ENCODE results near the gene ATXN7L1. TPM values are rescaled to one million over a fixed set of nuclear protein-coding genes. Genes with fewer than 3 reads are reported as not detected.
A peak's percentile ranks its signal among the peaks of the same experiment; 100 is the strongest.

The ATXN7L1 gene
- total and polyA plus RNA-seq, 8 donors, result 13.0 to 15.5 (median 13.8) TPM

GRCh38 chr7:105776986-105777910 is 99.2 kb downstream of the ATXN7L1 start:
- intact Hi-C loops (cut with DNase I), result no loop called here
- Histone ChIP-seq H3K4me3 (no peak overlapping the region), H3K36me3 (no peaks in the 10 kb centered on the region), H3K27me3 (no peaks in the 10 kb centered on the region), H3K27ac (no peak overlapping the region), H3K9me3 (no peaks in the 10 kb centered on the region), H3K4me1 (no peaks in the 10 kb centered on the region)
- TF ChIP-seq, protein P1, sequence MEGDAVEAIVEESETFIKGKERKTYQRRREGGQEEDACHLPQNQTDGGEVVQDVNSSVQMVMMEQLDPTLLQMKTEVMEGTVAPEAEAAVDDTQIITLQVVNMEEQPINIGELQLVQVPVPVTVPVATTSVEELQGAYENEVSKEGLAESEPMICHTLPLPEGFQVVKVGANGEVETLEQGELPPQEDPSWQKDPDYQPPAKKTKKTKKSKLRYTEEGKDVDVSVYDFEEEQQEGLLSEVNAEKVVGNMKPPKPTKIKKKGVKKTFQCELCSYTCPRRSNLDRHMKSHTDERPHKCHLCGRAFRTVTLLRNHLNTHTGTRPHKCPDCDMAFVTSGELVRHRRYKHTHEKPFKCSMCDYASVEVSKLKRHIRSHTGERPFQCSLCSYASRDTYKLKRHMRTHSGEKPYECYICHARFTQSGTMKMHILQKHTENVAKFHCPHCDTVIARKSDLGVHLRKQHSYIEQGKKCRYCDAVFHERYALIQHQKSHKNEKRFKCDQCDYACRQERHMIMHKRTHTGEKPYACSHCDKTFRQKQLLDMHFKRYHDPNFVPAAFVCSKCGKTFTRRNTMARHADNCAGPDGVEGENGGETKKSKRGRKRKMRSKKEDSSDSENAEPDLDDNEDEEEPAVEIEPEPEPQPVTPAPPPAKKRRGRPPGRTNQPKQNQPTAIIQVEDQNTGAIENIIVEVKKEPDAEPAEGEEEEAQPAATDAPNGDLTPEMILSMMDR (IDR thresholded peaks at IDR 0.05), result no peak
- no peak for DNase-seq
- no peak for ATAC-seq

GRCh38 chr7:105776068-105776790 is 100.2 kb downstream of the ATXN7L1 start:
- DNase-seq (peak in 1 of 4 donors; percentile 69), ATAC-seq (peak; percentile 90)
- TF ChIP-seq, protein P1 (IDR thresholded peaks at IDR 0.05), result no peak
- H3K36me3 ChIP-seq, result no peaks in the 10 kb centered on the region
- no peaks in the 10 kb centered on the region for H3K27me3 ChIP-seq
- H3K9me3 ChIP-seq, result no peaks in the 10 kb centered on the region
- no peak overlapping the region for H3K4me3 ChIP-seq
- no peaks in the 10 kb centered on the region for H3K4me1 ChIP-seq
- intact Hi-C loops (cut with DNase I), result no loop called here
- H3K27ac ChIP-seq, result no peak overlapping the region

DNA sequence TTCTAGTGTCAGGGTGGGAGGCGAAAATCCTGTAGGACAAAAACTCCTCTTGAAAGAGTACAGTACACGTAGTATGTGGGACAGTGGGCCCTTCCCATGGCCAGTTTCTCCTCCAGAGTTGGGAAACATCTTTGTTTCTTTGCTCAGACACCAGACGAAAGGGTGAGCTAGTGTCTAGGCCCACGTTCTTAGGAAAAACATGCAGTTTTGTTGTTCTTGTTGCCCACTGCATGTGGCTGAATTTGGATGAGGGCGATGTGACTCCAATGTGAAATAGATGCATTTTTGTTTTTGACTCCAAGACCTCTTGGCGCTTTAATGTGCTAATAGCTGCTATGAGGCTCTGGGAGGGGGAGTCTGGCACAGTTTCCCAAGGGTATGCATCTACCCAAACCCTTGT is 100.8 kb downstream of the ATXN7L1 start:
- no peaks in the 10 kb centered on the region for H3K36me3 ChIP-seq
- no peak overlapping the region for H3K4me3 ChIP-seq
- no peaks in the 10 kb centered on the region for H3K4me1 ChIP-seq
- H3K27me3 ChIP-seq, result no peaks in the 10 kb centered on the region
- ATAC-seq (peak; percentile 26), DNase-seq (no peak)
- H3K9me3 ChIP-seq, result no peaks in the 10 kb centered on the region
- TF ChIP-seq, protein P1 (IDR thresholded peaks at IDR 0.05), result no peak
- intact Hi-C loops (cut with DNase I), result no loop called here
- H3K27ac ChIP-seq, result no peak overlapping the region

- Histone ChIP-seq H3K27ac (no peak overlapping the region), H3K4me3 (no peak overlapping the region), H3K9me3 (no peaks in the 10 kb centered on the region), H3K36me3 (no peaks in the 10 kb centered on the region), H3K4me1 (no peaks in the 10 kb centered on the region), H3K27me3 (no peaks in the 10 kb centered on the region)
- ATAC-seq (no peak), DNase-seq (no peak)
- TF ChIP-seq, protein P1 (IDR thresholded peaks at IDR 0.05), result no peak
- intact Hi-C loops (cut with DNase I), result no loop called here
Measured at GRCh38 chr7:105773030-105773460, 103.4 kb downstream of the ATXN7L1 start.

Data from left lung (tissue), 10 donors.